Stimulated activated naive CD8-positive, alpha-beta T cell treated with anti-CD3 and anti-CD28 coated beads, Interleukin-15, Interleukin-2, amounts not matched to agents 100 ng/mL and 50 ng/mL, for 24 hours (primary cell): ENCODE measurements around the gene NKX3-2.

Source experiments
- H3K27ac Mint-ChIP-seq: one replicate; pipeline ENCODE4 v1.8.0; 2021; ENCODE audit warnings: mild to moderate bottlenecking, mixed read lengths
- H3K27me3 Mint-ChIP-seq: one replicate; pipeline ENCODE4 v1.8.0; 2021; ENCODE audit warnings: mixed read lengths
- H3K36me3 Mint-ChIP-seq: one replicate; pipeline ENCODE4 v1.8.0; 2021; ENCODE audit warnings: low read depth, mixed read lengths
- H3K4me1 Mint-ChIP-seq: one replicate; pipeline ENCODE4 v1.8.0; 2021; ENCODE audit warnings: low read depth, mixed read lengths
- H3K4me3 Mint-ChIP-seq: one replicate; pipeline ENCODE4 v1.8.0; 2021; ENCODE audit warnings: mild to moderate bottlenecking, mixed read lengths
- H3K9me3 Mint-ChIP-seq: one replicate; pipeline ENCODE4 v1.8.0; 2021; ENCODE audit warnings: mixed read lengths

Gene NKX3-2

DNA sequence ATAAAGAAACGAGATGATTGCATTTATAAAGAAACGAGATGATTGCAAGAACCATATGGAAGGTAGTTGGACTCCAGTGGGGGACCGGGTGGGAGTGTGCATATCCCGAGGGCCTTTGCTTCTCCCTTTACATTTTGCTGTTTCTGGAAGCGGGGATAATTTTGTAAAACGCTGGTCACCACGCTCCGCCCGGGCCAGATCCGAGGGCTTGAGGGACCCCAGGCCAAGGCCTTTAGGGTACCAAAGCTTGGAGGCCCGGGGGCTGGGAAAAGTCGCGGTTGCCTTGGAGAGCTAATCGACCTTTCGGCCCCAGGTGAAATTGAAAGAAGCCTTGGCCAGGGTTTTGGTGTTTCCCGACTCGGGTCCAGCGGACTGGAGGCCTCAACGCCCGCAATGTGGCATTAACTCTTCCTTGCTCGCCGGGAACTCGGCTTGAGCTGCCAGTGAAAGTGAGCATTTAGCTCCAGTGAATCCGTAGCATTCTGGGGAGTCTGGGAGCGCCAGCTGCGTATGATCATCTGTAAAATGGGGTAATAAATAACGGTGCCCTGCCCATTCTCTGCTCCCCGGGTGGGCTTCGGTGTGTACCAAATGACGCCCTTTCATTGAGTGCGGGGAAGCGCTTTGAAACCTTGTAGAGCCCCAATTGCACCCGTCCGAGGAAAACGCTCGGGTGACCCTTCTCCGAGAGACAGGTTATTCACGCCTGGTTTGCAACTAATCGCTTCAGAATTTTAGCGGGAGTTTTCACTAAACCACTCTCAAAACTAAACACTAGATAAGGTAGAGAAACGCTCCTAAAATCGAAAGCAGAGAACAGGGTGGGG lies 4.5 kb downstream of the NKX3-2 start:
- Mint-ChIP-seq H3K27ac (no peak overlapping the region), H3K9me3 (peaks cover 11% of the 10 kb centered on the region), H3K4me3 (peak overlapping the region; percentile 20), H3K36me3 (peaks cover 7% of the 10 kb centered on the region), H3K4me1 (peaks cover 35% of the 10 kb centered on the region), H3K27me3 (peaks cover 85% of the 10 kb centered on the region)

DNA sequence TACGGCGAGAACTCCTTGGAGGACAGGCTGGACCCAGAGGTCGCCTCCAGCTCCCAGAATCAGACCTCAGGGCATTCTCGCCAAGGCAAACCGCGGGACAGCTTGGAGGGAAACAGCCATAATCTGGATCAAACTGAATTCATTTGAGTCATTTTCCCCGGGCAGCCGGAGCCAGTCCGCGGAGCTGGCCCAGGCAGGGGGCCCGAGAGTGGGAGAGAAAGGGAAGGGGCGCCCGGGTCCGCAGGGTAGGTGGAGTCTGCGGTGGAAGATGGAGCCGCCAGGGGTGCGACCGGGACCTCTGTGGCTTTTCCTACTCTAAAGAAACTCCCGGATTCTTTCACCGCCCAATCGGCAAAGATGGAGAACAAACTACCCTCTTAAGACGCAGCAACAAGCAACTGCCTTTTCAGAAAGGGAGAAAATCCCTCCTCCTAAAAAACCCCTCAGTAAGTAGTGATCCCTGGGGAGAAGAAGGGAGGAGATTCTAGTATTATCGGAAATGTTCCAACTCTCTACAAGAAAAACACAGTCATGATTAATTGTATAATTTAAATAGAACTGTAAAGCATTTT lies 5.2 kb downstream of the NKX3-2 start:
- Mint-ChIP-seq H3K27ac (no peak overlapping the region), H3K27me3 (peaks cover 90% of the 10 kb centered on the region), H3K9me3 (peaks cover 11% of the 10 kb centered on the region), H3K4me1 (peaks cover 33% of the 10 kb centered on the region), H3K36me3 (peaks cover 7% of the 10 kb centered on the region), H3K4me3 (no peak overlapping the region)

DNA sequence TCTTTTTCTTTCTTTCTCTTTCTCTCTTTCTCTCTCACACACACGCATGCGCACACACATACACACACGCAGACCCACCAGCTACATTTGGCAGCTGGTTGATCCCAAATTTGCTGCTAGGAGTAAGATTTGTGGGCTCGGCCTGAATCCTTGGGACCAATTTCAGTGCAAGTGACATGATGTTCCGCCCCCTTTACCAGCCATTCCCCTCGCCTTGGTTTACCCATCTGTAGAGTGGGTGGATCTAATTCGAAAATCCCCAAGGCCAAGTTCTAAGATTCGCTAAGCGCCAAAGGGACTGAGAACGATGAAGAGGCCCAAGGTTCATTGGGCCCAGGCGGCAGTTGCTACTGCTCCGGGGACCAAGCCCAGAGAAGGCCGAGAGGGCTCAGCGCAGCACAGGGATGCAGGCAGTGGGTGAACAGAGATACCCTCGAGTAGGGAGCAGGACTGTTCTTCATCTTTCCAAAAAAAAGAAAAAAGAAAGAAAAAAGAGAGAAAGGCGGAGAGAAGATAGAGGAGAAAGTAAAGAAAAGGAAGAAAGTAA lies 5.8 kb downstream of the NKX3-2 start:
- Mint-ChIP-seq H3K36me3 (peaks cover 7% of the 10 kb centered on the region), H3K27me3 (peaks cover 94% of the 10 kb centered on the region), H3K4me3 (peak overlapping the region; percentile 44), H3K9me3 (peaks cover 11% of the 10 kb centered on the region), H3K4me1 (peaks cover 34% of the 10 kb centered on the region), H3K27ac (peak overlapping the region; percentile 22)

DNA sequence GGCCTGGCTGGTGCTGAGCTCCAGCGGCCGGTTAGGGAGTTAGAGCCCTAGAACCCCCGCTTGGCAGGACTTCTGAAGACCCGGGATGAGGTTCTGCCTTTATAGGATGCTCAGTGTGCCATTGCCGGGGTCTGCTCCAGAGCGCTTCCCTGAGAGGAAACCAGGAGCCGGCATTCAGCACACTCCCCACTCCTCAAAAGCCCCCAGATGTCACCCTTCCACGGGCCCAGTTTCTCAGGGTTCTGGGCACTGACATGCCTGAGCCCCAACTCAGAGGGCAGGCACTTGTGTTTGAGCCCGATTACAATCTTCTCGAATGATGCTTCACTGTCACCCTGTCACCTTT lies 6.5 kb downstream of the NKX3-2 start:
- H3K4me1 Mint-ChIP-seq = peaks cover 31% of the 10 kb centered on the region
- peaks cover 7% of the 10 kb centered on the region for H3K36me3 Mint-ChIP-seq
- peaks cover 11% of the 10 kb centered on the region for H3K9me3 Mint-ChIP-seq
- H3K27me3 Mint-ChIP-seq = peaks cover 94% of the 10 kb centered on the region
- no peak overlapping the region for H3K4me3 Mint-ChIP-seq
- no peak overlapping the region for H3K27ac Mint-ChIP-seq

DNA sequence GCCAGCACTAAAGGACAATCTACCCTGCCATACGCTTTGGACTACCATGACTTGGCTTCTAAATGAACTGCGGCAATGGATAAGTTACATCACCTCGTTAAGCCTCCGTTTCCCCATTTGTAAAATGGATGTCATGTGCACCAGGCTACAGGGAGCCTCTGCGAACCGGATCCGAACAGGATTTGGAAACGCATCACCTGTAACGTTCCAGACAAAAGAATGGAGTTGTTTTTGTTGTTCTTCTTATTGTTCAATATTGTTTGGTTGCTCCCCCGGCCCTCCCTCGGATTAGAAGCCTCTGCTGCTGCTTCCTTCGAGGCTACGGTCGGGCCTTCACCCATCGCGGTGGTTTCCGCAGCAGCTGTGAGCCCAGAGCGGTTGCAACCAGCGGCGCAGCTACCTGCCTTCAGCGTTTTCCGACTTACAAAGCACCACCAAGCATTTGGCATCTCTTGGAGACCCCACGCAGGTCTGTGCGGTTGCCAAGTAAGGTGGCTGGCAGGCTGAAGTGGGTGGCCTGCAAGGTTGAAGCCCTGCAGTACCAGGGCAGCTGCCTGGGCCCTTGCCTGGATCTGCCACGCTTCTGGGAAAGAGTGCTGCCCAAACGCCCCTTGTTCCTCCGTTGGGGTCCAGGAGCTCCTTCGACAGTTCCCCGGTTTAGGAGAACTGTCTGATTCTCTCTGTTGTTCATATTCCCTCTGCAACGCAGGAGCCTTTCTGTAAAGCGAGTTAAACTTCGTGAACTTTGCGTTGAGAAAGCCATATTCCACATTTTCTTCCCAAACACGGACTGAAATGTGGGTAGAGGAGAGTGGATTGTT lies 7.1 kb downstream of the NKX3-2 start:
- Mint-ChIP-seq H3K9me3 (peaks cover 11% of the 10 kb centered on the region), H3K4me3 (no peak overlapping the region)

DNA sequence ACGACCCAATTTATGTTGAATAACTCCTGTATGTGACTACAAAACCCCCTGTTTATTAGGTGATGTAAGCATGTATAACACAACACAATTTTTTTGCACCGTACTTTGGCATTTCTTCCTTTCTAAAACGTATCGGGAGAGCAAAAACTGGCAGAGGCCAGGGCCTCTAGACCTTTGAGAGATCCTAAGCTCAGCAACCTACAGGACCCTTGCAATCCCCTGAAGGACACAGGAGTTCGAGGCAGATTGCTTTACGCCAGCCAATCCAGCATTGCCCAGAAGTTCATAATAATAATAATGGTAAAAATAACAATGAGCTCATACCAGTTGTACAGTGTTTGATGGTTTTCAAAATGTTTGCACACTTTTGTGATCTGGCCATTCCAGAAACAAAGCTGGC lies 7.7 kb downstream of the NKX3-2 start:
- H3K4me3 Mint-ChIP-seq = peak overlapping the region; percentile 6
- peaks cover 31% of the 10 kb centered on the region for H3K4me1 Mint-ChIP-seq
- peaks cover 94% of the 10 kb centered on the region for H3K27me3 Mint-ChIP-seq
- no peak overlapping the region for H3K27ac Mint-ChIP-seq
- peaks cover 11% of the 10 kb centered on the region for H3K9me3 Mint-ChIP-seq
- H3K36me3 Mint-ChIP-seq = peaks cover 7% of the 10 kb centered on the region

More for the DNA sequence above, 7.1 kb downstream of the NKX3-2 start:
- peaks cover 7% of the 10 kb centered on the region for H3K36me3 Mint-ChIP-seq
- H3K27me3 Mint-ChIP-seq = peaks cover 94% of the 10 kb centered on the region
- H3K4me1 Mint-ChIP-seq = peaks cover 31% of the 10 kb centered on the region
- H3K27ac Mint-ChIP-seq = peak overlapping the region; percentile 34

DNA sequence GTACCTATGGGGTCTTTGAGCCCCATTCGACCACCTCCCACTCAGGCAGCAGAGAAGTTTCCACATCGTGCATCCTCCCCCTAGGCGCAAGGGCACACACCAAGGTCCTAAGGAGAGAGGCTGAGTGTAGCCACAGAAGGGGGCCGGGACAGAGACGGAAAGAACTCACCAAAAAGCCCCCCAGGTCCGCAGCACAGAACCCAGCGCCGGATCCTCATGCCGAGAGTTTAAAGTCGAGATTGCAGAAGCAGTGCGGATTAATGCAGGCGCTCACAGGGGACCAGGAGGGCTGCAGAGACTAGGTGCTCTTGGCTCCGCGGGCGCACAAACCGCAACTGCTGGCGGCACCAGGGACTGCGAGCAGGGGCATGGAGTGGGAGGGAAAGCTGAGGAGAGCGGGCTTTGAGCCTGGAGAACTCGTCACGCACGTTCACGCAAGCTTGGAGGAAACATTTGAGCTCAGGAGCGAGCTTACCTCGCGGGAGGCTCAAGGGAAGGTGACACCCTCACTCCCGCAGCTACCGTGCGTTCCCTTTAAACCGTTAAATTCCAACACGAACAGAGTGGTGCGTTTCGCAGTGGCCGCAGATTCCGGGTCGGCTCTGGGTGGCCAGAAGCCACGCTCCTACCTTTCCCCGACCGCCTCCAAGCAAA lies 8.5 kb downstream of the NKX3-2 start:
- H3K4me1 Mint-ChIP-seq = peaks cover 26% of the 10 kb centered on the region

DNA sequence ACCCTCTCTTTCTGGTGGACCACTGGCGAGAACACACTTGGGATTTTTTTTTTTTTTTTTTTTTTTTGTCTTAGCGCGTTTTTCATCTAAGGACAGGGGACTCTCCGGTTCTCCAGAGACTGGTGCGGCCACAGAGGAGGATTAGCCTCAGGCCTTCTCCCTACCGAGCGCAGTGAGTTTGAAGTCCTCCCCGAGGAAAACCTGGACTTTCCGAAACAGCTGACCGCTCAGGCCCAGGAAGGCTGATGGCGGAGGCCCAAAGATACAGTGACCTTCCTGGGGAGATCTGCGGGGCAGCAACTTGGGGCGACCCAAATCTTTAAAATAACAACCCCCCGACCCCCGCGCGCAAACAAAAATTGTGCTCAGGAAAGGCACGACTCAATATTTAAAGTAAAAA lies 9.2 kb downstream of the NKX3-2 start:
- Mint-ChIP-seq H3K4me1 (peaks cover 25% of the 10 kb centered on the region), H3K9me3 (peaks cover 11% of the 10 kb centered on the region), H3K27ac (no peak overlapping the region), H3K4me3 (no peak overlapping the region), H3K27me3 (peaks cover 95% of the 10 kb centered on the region), H3K36me3 (peaks cover 7% of the 10 kb centered on the region)

More for the DNA sequence above, 8.5 kb downstream of the NKX3-2 start:
- no peak overlapping the region for H3K4me3 Mint-ChIP-seq
- peaks cover 94% of the 10 kb centered on the region for H3K27me3 Mint-ChIP-seq
- H3K27ac Mint-ChIP-seq = no peak overlapping the region
- peaks cover 11% of the 10 kb centered on the region for H3K9me3 Mint-ChIP-seq
- peaks cover 7% of the 10 kb centered on the region for H3K36me3 Mint-ChIP-seq

DNA sequence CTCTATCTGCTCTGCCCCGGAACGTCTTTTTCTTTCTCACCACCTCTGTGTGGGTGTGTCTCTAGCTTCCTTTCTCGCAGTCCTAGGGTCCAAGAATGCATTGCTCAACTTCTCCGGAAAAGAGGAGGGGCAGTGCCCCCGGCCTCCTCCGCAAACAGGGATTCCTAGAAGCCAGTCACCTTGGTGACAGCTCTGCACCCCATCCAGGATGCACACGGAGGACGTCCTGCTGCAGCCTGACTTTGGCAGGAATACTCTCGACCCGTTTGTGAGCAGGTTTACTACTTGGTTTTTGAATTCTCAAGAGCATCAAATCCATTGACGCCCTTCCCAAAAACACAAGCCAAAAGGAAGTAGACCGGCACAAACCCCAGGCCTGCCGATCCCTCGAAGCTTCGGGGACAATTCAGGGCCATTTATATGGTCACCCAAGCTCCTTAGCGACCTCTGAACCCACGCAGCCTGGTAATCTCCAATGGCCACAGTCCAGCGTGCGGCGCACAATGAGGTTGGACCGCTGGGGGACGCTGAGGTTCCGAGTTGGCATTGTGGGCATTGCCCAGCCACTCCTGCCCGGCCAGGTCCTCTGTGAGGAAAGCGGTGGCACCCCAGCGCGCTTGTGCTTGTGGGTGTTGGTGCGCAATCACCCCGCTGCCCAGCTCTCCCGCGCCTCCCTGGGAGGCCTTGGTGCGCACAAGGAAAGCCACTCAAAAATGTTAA lies 9.8 kb downstream of the NKX3-2 start:
- H3K27ac Mint-ChIP-seq = no peak overlapping the region
- H3K4me1 Mint-ChIP-seq = peaks cover 25% of the 10 kb centered on the region
- peaks cover 11% of the 10 kb centered on the region for H3K9me3 Mint-ChIP-seq
- peaks cover 7% of the 10 kb centered on the region for H3K36me3 Mint-ChIP-seq
- H3K4me3 Mint-ChIP-seq = no peak overlapping the region
- H3K27me3 Mint-ChIP-seq = peaks cover 95% of the 10 kb centered on the region

DNA sequence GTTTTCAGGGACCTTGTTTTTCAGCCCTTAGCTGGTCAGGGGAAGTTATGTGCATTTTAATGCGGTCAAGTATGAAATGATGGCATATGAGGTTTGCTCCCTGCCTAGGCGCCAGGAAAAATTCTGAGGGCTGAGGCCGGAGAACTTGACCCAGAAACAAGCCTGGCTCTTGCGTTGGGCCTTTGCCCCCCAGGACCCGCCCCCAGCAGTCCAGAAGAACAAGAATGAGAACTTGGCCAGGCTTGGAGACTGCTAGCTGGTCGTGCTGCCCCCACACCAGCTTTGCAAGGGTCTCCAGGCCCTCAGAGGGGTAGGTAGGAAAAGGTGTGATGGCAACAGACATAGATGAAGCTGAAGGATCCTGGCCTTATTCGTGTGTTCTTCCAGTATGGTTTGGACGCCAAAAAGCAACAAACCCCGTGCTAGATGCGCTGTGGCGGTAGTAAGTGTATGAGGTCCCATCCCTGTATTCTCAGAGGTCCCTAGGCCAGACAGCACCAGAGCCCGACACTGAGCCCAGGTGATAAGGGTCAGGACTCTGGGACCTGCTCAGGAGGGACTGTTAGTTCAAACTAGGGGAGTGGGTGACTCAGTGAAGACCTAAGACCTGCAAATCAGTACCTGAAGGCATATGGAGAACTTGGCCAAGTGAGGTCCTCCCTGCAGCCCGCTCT lies 10.5 kb downstream of the NKX3-2 start:
- no peak overlapping the region for H3K27ac Mint-ChIP-seq
- H3K9me3 Mint-ChIP-seq = peaks cover 11% of the 10 kb centered on the region
- no peak overlapping the region for H3K4me3 Mint-ChIP-seq
- peaks cover 10% of the 10 kb centered on the region for H3K36me3 Mint-ChIP-seq
- H3K4me1 Mint-ChIP-seq = peaks cover 25% of the 10 kb centered on the region
- peaks cover 95% of the 10 kb centered on the region for H3K27me3 Mint-ChIP-seq

DNA sequence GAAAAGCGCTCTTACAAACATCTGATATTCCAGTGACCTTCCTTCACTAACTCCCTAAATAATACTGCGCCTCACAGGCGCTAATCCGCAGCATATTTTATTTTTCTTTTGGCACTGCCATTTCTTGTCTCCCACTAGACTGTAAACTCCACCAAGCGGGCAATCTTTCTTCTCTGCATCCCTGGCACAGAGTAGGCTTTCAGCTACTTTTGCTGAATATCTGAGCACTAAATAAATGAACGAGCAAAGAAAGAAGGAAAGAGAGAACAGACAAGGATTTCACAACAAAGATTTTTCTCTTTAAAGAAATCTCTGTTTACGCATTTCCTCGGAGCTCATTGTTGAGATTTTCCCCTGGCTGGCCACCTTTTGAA lies 12.7 kb downstream of the NKX3-2 start:
- peaks cover 91% of the 10 kb centered on the region for H3K27me3 Mint-ChIP-seq
- H3K9me3 Mint-ChIP-seq = no peaks in the 10 kb centered on the region
- H3K4me1 Mint-ChIP-seq = peaks cover 30% of the 10 kb centered on the region
- H3K36me3 Mint-ChIP-seq = peaks cover 3% of the 10 kb centered on the region
- H3K4me3 Mint-ChIP-seq = no peak overlapping the region
- H3K27ac Mint-ChIP-seq = no peak overlapping the region

DNA sequence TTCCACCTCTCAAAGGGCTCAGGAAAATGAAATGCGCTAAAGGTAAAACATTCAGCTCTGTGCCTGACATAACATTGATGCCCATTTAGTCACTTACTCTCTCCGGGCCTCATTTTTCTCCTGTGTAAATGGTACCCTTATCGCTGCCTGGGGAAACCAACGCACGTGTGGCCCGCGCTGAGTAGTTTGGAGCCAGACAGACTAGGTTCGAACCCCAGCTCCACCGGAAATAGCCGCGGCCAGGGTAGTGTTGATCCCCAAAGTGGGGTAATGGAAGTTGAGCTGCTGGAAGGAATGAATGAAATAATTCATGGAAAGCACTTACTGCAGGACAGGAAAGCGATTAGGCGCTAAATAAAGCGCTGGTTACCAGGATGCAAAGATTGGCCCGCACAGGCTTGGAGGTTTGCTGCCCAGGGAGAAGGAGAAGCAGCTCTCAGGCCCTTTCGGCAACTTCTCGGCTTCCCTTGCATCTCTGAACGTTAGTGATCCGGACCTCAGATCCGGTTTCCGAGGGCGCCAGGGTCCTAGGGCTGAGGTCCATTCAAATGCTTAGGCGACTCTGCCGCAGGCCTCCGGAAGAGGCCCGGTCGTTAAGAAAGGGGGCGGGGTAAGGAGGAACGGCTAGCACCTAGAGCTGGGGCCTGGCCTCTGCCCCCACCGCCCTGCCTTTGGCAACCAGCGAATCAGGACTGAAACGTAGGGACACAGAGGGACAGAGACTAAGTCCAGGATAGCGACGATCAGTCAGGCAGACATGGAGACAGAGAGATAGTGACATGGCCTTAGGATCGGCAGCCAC lies 13.3 kb downstream of the NKX3-2 start:
- peaks cover 91% of the 10 kb centered on the region for H3K27me3 Mint-ChIP-seq
- H3K27ac Mint-ChIP-seq = no peak overlapping the region
- peaks cover 3% of the 10 kb centered on the region for H3K36me3 Mint-ChIP-seq
- H3K9me3 Mint-ChIP-seq = no peaks in the 10 kb centered on the region
- peaks cover 27% of the 10 kb centered on the region for H3K4me1 Mint-ChIP-seq
- H3K4me3 Mint-ChIP-seq = no peak overlapping the region
